Frontal cortex (tissue), 4 donors: Measurements from ENCODE around the gene TSGA10. TPM values are rescaled to one million over a fixed set of nuclear protein-coding genes. Genes with fewer than 3 reads are reported as not detected.
A peak's percentile ranks its signal among the peaks of the same experiment; 100 is the strongest.
"Not testable (repeated sequence)": the region's sequence is repeated elsewhere in the genome, so short reads cannot be mapped to it uniquely, and the experiment has no call there.

Experiments used
- DNase-seq, 2 donors: peaks; one replicate each; pipeline ENCODE4 v3.0.0; 2012; ENCODE audit warnings: low spot score in 2 of 2
- FAIRE-seq: peaks from 2 replicates; lab custom pipeline; 2012; peaks lifted over from hg19 to GRCh38; lab: Jason Lieb, UNC
- total RNA-seq: library from RNA; depleted of rRNA; stranded (reverse); fragments of >200 nt; gene quantifications from one replicate; pipeline ENCODE4 v1.2.3, GENCODE V29; 2014
- donor health status: control.
- donor health status: control.
- donor health status: control.

The TSGA10 gene
- total RNA-seq, 1 donor from 2014 or later = 16.7 TPM

GRCh38 chr2:99084256-99084655 lies 70.5 kb downstream of the TSGA10 start:
- FAIRE-seq (no peak), DNase-seq (no peak)

- no peak for DNase-seq
- FAIRE-seq = no peak
Observed at GRCh38 chr2:99081891-99082290, 72.9 kb downstream of the TSGA10 start.

GRCh38 chr2:99079226-99079625 lies 75.5 kb downstream of the TSGA10 start:
- FAIRE-seq (no peak), DNase-seq (no peak)

- FAIRE-seq = no peak
- no peak for DNase-seq
Observed at GRCh38 chr2:99072551-99072950, 82.2 kb downstream of the TSGA10 start.

GRCh38 chr2:99067871-99068625 lies 86.7 kb downstream of the TSGA10 start:
- FAIRE-seq (no peak), DNase-seq (no peak)

- no peak for DNase-seq
- peak; percentile 37 for FAIRE-seq
Observed at GRCh38 chr2:99066075-99066958, 88.4 kb downstream of the TSGA10 start.

GRCh38 chr2:99049187-99049586 lies 105.6 kb downstream of the TSGA10 start:
- not testable (repeated sequence) for DNase-seq, FAIRE-seq

- DNase-seq, FAIRE-seq: not testable (repeated sequence)
Observed at GRCh38 chr2:99040736-99041300, 113.9 kb downstream of the TSGA10 start.

- no peak for DNase-seq
- no peak for FAIRE-seq
Observed at GRCh38 chr2:99035920-99036319, 118.8 kb downstream of the TSGA10 start.

- FAIRE-seq (no peak), DNase-seq (no peak)
Observed at GRCh38 chr2:99032786-99033185, 122.0 kb downstream of the TSGA10 start.

- DNase-seq = no peak
- FAIRE-seq = no peak
Observed at GRCh38 chr2:99032001-99032400, 122.7 kb downstream of the TSGA10 start.

- DNase-seq = no peak
- no peak for FAIRE-seq
Observed at GRCh38 chr2:99031481-99031880, 123.3 kb downstream of the TSGA10 start.

- FAIRE-seq = no peak
- DNase-seq = no peak
Observed at GRCh38 chr2:99028558-99028957, 126.2 kb downstream of the TSGA10 start.

- FAIRE-seq (no peak), DNase-seq (no peak)
Observed at GRCh38 chr2:99027856-99028255, 126.9 kb downstream of the TSGA10 start.

- DNase-seq = no peak
- FAIRE-seq = no peak
Observed at GRCh38 chr2:99000708-99001107, 154.0 kb downstream of the TSGA10 start.

GRCh38 chr2:98988695-98989094 lies 166.0 kb downstream of the TSGA10 start:
- not testable (repeated sequence) for DNase-seq, FAIRE-seq

- DNase-seq (no peak), FAIRE-seq (no peak)
Observed at GRCh38 chr2:98985905-98986666, 168.7 kb downstream of the TSGA10 start.

GRCh38 chr2:98975611-98976010 lies 179.1 kb downstream of the TSGA10 start:
- FAIRE-seq = no peak
- no peak for DNase-seq

- DNase-seq (no peak), FAIRE-seq (no peak)
Observed at GRCh38 chr2:98972582-98973167, 182.1 kb downstream of the TSGA10 start.
